ENCODE data around the gene CLTA.
"Not testable (repeated sequence)": the region's sequence is repeated elsewhere in the genome, so short reads cannot be mapped to it uniquely, and the experiment has no call there.

CLTA gene

GRCh38 chr9:36221667-36222066 is 30.9 kb downstream of the CLTA start:
- H3K27ac ChIP-seq = no peak overlapping the region
- no peak for TF ChIP-seq CTCF (conservative IDR thresholded peaks at IDR 0.05)

GRCh38 chr9:36222449-36222848 is 31.7 kb downstream of the CLTA start:
- H3K27ac ChIP-seq = no peak overlapping the region
- no peak for TF ChIP-seq CTCF (conservative IDR thresholded peaks at IDR 0.05)

GRCh38 chr9:36237230-36237629 is 46.5 kb downstream of the CLTA start:
- no peak overlapping the region for H3K27ac ChIP-seq
- TF ChIP-seq CTCF (conservative IDR thresholded peaks at IDR 0.05) = no peak

GRCh38 chr9:36239205-36239604 is 48.5 kb downstream of the CLTA start:
- H3K27ac ChIP-seq = not testable (repeated sequence)

- not testable (repeated sequence) for H3K27ac ChIP-seq
Measured at GRCh38 chr9:36239675-36240074, 49.0 kb downstream of the CLTA start.

- no peak overlapping the region for H3K27ac ChIP-seq
- no peak for TF ChIP-seq CTCF (conservative IDR thresholded peaks at IDR 0.05)
Measured at GRCh38 chr9:36245906-36246305, 55.2 kb downstream of the CLTA start.

GRCh38 chr9:36247356-36247755 is 56.6 kb downstream of the CLTA start:
- no peak for TF ChIP-seq CTCF (conservative IDR thresholded peaks at IDR 0.05)
- H3K27ac ChIP-seq = no peak overlapping the region

GRCh38 chr9:36248061-36248460 is 57.3 kb downstream of the CLTA start:
- TF ChIP-seq CTCF (conservative IDR thresholded peaks at IDR 0.05) = peak; percentile 69
- H3K27ac ChIP-seq = not testable (repeated sequence)

- no peak for TF ChIP-seq CTCF (conservative IDR thresholded peaks at IDR 0.05)
Measured at GRCh38 chr9:36249189-36249588, 58.5 kb downstream of the CLTA start.

More at GRCh38 chr9:36249189-36249588, 58.5 kb downstream of the CLTA start:
- no peak overlapping the region for H3K27ac ChIP-seq

Measured in VCaP (cell line).